DMS 273 (cell line): ENCODE measurements around the gene KRTAP9-7.
"Not testable (repeated sequence)": the region's sequence is repeated elsewhere in the genome, so short reads cannot be mapped to it uniquely, and the experiment has no call there.

Source experiments
- DNase-seq: peaks from one replicate; lab custom pipeline; 2025; ENCODE audit not compliant: unreplicated experiment; lab: John Stamatoyannopoulos, UW

The KRTAP9-7 gene

GRCh38 chr17:41271323-41271722, 4.2 kb upstream of the KRTAP9-7 start:
- DNase-seq = not testable (repeated sequence)

GRCh38 chr17:41271858-41272257, 3.6 kb upstream of the KRTAP9-7 start:
- DNase-seq = no peak

- no peak for DNase-seq
Observed at GRCh38 chr17:41278176-41278955, 2.9 kb downstream of the KRTAP9-7 start.

GRCh38 chr17:41284043-41284442, 8.5 kb downstream of the KRTAP9-7 start:
- no peak for DNase-seq

GRCh38 chr17:41284546-41284945, 9.0 kb downstream of the KRTAP9-7 start:
- DNase-seq = no peak

GRCh38 chr17:41287050-41287449, 11.6 kb downstream of the KRTAP9-7 start:
- no peak for DNase-seq

GRCh38 chr17:41294016-41294415, 18.5 kb downstream of the KRTAP9-7 start:
- no peak for DNase-seq

- DNase-seq = peak; percentile 22
Observed at GRCh38 chr17:41296846-41297245, 21.3 kb downstream of the KRTAP9-7 start.

- no peak for DNase-seq
Observed at GRCh38 chr17:41298458-41299135, 23.1 kb downstream of the KRTAP9-7 start.

GRCh38 chr17:41301204-41301790, 25.8 kb downstream of the KRTAP9-7 start:
- no peak for DNase-seq

GRCh38 chr17:41301916-41302901, 26.7 kb downstream of the KRTAP9-7 start, which contains the start of gene KRTAP29-1:
TSS of gene KRTAP29-1 (minus strand) at chr17:41302851. CDS start at chr17:41302851, 0 bp downstream.
- peak; percentile 81 for DNase-seq

GRCh38 chr17:41302981-41303380, 27.5 kb downstream of the KRTAP9-7 start:
- no peak for DNase-seq

GRCh38 chr17:41304091-41304490, 28.6 kb downstream of the KRTAP9-7 start:
- DNase-seq = no peak

GRCh38 chr17:41307647-41308046, 32.1 kb downstream of the KRTAP9-7 start:
- DNase-seq = peak; percentile 91

GRCh38 chr17:41308251-41308917, 32.9 kb downstream of the KRTAP9-7 start:
- peak; percentile 96 for DNase-seq

- no peak for DNase-seq
Observed at GRCh38 chr17:41308918-41309359, 33.4 kb downstream of the KRTAP9-7 start, which contains the start of gene KRTAP16-1. TSS of gene KRTAP16-1 (minus strand) at chr17:41309309. CDS start at chr17:41309253, 56 bp downstream.

GRCh38 chr17:41311111-41311510, 35.6 kb downstream of the KRTAP9-7 start:
- DNase-seq = no peak

GRCh38 chr17:41315204-41315794, 39.8 kb downstream of the KRTAP9-7 start, which contains the start of gene KRTAP17-1:
TSS of gene KRTAP17-1 (minus strand) at chr17:41315710. CDS start at chr17:41315650, 60 bp downstream.
- no peak for DNase-seq

GRCh38 chr17:41315814-41316445, 40.4 kb downstream of the KRTAP9-7 start:
- DNase-seq = peak; percentile 19
